SHP77 treated with DMSO at 0.1 percent for 48 hours (cell line): Measurements from ENCODE around the gene GOLGA8Q.
"Not testable (repeated sequence)": the region's sequence is repeated elsewhere in the genome, so short reads cannot be mapped to it uniquely, and the experiment has no call there.

ENCODE experiments used
- DNase-seq: peaks from one replicate; lab custom pipeline; 2025; lab: John Stamatoyannopoulos, UW

Gene GOLGA8Q, protein sequence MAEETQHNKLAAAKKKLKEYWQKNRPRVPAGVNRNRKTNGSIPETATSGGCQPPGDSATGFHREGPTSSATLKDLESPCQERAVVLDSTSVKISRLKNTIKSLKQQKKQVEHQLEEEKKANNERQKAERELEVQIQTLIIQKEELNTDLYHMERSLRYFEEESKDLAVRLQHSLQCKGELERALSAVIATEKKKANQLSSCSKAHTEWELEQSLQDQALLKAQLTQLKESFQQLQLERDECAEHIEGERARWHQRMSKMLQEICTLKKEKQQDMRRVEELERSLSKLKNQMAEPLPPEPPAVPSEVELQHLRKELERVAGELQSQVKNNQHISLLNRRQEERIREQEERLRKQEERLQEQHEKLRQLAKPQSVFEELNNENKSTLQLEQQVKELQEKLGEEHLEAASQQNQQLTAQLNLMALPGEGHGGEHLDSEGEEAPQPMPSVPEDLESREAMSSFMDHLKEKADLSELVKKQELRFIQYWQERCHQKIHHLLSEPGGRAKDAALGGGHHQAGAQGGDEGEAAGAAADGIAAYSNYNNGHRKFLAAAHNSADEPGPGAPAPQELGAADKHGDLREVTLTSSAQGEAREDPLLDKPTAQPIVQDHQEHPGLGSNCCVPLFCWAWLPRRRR

DNA sequence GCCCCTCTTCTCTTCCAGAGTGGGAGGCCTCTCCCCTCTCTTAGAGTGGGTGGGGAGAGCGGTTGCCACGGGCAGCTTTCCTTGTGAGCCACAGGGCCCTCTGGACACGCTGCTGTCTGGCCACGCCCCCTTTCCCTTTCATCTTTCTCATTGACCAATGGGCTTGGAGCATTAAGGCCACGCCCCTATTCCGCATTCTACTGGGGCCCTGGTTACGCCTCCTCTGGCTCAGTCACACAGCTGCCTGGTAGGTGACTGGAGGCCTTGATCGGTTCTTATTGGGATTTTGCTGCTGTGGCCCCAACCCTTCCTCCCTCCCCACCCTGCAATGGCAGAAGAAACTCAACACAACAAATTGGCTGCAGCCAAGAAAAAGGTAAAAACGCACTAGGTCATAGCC is at the start of gene GOLGA8Q:
TSS of gene GOLGA8Q (plus strand) at position 301 of the 400 bp plus-strand sequence. CDS start at position 329, 28 bp downstream.
- not testable (repeated sequence) for DNase-seq

DNA sequence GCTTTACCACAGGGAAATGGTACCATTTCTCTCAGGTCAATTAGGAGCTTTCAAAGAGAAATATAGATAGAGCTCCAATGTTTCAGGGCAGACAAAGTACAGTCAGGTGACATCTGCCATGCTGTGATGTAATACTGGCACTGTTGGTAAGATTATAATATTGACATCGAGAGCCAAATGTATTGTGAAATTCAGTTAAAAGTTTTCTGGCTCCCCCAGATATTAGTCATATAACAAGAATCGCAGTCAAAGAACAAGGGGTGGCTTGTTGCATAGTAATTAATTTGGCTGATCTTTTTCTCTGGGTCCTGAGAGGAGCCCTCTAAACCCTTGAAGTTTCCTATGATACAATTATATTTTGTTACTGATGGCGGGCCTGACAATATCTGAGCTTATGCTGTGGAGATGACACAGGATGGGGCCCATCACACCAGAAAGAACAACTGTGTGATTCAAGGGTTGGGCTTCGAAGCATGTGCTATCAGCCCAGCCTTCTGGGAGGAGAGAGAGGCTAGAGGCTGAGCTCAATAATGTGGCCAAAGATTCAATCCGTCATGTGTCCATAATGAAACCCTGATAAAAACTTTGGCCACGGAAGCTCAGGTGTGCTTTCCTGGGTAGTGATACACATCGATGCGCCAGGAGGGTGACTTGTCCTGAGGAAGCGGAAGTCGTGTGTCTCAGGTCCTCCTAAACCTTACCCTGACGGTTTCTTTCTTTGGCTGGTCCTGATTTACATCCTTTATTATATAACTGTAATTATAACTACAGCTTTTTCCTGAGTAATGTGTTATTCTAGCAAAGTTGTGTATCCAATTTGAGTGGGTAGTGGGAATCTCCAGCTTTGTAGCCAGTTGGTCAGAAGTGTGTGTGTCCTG is 48.7 kb upstream of the GOLGA8Q start:
- not testable (repeated sequence) for DNase-seq

DNA sequence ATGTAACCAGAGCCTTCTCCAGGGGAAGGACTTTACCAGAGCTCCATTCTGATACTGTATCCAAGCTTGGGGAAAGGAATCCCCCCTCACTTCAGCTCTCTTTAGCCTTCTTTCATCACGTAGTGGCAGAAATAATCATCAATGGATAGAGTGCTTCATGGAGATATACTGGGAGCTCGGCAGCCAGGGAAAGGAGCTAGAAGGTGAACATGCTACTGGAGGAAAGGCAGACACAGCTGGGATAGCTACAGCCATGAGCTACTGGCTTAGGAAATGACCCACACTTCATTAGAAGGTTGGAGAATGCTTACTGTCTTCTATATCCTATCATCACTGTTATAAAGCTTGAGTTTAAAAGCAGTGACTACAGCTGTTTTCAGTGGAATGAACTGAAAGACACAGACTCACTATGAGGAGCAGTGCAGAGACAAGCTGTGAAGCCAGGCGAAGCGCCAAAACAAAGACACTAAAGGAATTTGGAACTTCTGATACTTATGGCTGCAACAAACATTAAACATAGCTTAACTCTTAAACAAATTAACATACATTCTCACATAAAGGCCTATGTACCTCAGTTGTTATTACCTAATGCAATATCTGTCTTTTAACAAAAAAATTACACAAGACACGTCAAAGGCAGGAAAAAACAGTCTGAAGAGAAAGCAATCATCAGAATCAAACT is 47.5 kb upstream of the GOLGA8Q start:
- DNase-seq: not testable (repeated sequence)

DNA sequence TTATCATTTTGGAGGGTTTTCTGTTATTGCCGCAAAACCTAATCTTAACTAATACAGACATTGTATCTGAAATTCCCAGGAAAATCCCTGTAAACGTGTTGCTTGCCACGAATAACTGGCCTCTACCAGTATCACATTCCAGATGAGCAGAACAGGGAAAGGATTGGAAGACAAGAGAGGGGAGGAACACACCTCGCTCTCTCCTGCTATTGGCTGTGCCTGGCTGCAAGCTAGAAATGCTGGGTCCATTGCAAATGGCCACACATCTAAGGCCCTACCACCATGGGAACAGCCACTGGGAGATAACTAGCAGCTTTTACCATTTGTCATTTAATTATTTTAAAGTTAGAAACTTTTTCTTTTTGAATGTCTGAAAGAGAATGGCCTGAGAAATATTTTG is 37.3 kb upstream of the GOLGA8Q start:
- not testable (repeated sequence) for DNase-seq

DNA sequence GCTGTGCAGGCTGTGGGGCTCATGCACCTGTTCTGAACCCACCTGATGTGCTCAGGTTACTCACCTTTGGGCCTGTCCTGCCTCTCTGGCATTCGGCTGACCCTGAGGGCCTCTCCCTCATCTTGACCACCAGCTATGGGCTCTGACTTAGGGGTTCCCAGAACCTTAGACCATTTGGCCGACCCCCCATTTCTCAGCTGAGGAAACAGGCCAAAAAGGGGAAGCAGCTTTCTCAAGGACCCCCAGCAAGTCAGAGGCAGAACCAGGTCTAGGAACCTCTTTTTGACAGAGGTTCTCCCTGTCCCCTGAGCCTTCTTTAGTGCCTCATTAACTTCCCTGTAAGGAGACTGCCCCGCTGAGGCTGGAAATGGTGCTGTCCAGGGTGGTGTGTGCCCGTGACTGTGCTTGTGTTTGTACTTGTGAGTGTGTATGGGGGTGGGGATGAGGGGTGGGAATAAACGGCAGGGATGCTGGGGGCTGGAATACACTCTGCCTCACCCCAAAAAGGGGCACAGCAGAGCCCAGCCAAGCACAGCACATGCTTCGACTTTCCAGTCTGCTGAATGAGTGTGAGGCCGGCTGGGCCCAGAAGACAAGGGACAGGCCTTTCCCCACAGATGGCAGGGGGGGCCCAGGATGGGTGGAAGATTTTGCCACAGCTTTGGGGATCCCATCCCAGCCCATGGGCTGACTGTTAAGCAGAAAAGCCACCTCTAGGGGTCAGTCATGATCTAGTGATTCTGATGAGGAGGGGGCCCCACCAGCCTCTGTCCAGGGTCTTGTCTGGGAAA is 28.2 kb upstream of the GOLGA8Q start:
- not testable (repeated sequence) for DNase-seq

DNA sequence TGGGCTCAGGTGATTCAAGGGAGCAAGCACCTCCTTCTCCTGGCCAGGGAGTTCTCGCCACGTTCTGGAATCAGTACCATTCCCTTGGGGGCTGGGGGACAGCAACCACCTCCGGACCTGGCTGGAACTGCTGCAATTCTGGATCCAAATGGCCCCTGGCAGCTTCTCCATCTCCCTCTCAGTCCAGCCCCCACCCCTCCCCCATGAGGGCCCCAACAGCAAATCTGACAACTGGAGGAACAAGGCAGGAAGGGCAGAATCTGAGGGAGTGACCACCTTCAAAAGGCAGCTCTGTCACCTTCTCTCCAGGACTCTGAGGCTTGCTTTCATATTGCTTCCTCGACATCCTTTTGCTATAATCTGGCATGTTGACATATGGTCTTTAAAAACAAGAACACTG is 25.9 kb upstream of the GOLGA8Q start:
- not testable (repeated sequence) for DNase-seq

DNA sequence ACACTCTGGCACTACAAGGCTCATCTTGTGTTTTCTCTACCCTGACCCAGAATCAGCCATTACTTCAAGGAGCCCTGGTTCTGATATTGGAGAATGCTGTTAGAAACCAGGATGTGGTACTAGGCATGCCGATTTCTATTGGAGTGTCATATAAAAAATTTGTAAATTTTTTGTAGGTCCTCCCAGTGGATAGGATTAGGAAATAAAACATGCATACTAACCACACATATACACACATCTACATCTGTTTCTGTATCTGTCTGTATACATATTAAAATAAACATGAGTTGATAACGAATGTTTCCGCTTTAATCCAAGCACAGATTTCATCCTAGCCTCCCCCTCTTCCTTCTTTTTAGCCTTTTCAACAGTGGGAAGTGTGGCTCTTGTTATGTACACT is 22.8 kb upstream of the GOLGA8Q start:
- not testable (repeated sequence) for DNase-seq

DNA sequence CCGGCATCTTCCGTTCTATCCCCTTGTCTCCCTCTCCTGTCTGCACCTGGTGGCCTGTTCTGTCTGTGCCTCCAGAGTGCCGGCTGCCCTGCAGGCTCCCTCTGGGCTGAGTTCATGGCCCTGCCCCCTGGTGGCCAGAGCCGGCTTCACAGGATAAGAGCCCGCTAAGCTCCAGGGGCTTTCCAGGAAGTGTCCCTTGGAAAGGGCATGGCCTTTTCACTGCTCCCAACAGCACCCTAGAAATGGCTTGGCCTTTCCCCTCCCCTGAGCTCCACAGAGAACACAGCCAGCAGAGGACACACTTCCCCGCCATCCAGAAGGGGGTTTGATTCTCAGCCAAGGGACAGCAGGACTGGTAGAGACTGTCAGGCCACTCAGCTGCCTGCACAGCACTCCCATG is 15.1 kb downstream of the GOLGA8Q start:
- not testable (repeated sequence) for DNase-seq

DNA sequence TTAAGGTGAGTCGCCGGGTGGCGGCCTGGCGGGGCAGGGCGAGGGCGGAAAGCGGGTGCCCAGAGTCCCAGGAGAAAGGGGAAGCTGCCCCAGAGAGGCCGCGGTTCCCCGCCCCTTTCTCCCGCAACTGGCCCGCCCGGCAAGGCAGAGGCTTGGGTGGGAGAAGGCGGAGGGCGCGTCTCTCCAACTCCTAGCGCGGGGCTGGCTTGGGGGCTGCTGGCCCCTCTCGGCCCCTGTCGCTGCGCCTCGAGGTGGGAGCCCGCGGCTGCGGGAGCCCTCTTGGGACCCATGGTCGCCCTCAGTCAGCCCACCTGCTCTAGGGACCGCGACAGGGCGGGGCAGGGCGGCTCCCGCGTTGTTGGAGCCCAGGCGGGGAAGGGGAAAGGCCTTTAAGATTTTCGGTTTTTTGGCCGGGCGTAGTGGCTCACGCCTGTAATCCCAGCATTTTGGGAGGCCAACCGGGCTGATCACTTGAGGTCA is 21.2 kb downstream of the GOLGA8Q start:
- DNase-seq: not testable (repeated sequence)

DNA sequence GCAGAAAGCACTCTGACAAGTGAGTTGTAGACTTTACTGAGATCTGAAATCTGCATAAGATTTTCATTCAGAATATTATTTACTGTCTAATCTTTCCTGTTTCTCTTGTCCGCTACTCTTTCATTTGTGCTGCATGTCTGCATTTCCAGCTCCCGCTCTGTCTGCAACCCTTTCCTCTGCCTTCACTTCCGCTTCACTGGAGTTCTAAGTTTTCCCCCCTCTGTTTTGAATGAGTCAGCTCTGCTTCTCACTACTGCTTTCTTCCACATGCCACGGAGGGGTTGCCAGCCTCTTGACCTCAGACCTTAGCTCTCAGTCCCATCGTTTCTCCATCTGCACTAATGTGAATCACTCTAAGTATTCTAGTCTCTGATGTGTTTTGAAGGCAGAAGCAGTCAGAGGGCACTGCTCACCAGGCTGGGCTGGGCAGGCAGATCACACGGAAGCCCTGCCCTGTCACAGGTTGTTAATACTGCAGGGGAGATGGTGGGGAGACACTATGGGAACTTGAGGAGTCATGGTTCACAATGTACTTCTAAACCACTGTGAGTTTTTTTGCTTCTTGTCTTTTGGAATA is 27.6 kb downstream of the GOLGA8Q start:
- DNase-seq: not testable (repeated sequence)

DNA sequence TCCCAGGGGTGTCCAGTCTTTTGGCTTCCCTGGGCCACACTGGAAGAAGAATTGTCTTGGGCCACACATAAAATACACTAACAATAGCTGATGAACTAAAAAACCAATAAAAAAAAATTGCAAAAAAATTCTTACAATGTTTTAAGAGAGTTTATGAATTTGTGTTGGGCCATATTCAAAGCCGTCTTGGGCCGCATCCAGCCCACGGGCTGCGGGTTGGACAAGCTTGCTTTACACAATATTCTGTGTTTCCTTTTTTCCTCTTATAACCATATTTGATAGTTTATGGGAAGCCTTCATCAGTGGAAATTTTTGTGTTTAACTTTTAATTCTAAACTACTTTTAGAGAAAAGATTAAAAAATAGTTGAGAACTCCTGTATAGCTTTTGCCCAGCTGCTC is 28.9 kb downstream of the GOLGA8Q start:
- DNase-seq: not testable (repeated sequence)

DNA sequence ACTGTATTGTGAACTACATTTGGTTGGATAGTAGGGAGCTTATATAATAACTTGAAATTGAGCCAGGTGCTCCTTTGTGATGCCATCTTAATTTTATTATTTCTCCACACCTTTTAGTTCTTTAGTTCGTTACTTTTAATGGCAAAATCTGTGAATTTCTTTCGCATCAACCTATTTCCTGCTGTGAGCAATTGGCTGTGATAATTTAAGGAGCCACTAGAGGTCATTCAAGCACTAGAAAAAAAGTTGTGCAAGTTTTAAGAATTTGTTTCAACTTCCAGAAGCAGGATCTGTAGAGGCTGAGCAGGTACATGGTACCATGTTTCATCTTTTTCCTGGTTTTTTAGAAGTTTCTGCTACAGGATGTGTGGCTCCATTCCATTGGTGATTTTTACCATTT is 47.1 kb downstream of the GOLGA8Q start:
- not testable (repeated sequence) for DNase-seq

DNA sequence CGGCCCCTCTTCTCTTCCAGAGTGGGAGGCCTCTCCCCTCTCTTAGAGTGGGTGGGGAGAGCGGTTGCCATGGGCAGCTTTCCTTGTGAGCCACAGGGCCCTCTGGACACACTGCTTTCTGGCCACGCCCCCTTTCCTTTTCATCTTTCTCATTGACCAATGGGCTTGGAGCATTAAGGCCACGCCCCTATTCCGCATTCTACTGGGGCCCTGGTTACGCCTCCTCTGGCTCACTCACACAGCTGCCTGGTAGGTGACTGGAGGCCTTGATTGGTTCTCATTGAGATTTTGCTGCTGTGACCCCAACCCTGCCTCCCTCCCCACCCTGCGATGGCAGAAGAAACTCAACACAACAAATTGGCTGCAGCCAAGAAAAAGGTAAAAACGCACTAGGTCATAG is 51.9 kb downstream of the GOLGA8Q start, which contains the start of gene GOLGA8H:
TSS of gene GOLGA8H (plus strand) at position 233 of the 400 bp plus-strand sequence. CDS start at position 331, 98 bp downstream.
- not testable (repeated sequence) for DNase-seq
